ENCODE data around the gene NOA1. TPM values are rescaled to one million over a fixed set of nuclear protein-coding genes. Genes with fewer than 3 reads are reported as not detected.
A peak's percentile ranks its signal among the peaks of the same experiment; 100 is the strongest.

NOA1 gene
- total and polyA plus RNA-seq, 2 of the 8 experiments (the other 6 are each of a cell fraction or from before 2014, with no cell fraction given), result 24.3 to 28.1 TPM

DNA sequence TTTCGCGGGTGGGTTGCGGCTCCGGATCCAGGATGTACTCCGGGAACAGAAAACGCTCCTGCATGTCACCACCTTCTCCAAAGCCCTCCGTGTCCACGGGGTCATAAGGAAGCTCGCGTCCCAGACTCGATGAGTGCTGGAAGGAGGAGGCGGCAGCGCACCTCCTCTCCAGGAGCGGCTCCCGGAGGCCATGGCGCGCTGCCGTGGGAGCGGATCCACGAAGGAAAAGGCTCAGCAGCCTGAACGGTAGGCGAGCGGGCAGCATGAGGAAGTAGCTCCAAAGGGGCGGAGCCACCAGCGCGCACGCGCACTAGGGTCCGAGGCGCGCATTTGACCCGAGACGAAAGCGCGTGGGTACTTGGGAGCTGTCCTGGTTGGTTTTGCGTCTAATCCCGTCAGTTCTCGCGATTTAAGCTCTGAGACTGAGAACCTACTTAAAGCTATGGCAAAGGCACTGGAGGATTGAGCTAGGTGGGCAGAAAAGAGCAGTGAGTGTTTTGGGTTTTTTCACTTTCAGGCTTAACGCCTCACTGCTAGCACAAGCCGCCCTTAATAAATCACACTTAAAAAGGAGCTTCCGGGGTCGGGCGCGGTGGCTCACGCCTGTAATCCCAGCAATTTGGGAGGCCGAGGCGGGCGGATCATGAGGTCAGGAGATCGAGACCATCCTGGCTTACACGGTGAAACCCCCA lies at the start of gene NOA1 (continued):
- TF ChIP-seq CHD7 (IDR thresholded peaks at IDR 0.05; ENCODE audit: insufficient replicate concordance, low read length), result no peak
- peak; percentile 86 for TF ChIP-seq TAF1 (IDR thresholded peaks at IDR 0.05; ENCODE audit: low read depth, low read length)
- no peak for TF ChIP-seq EGR1 (IDR thresholded peaks at IDR 0.05; ENCODE audit: borderline replicate concordance, low read depth, low read length)
- no peak for TF ChIP-seq SP4 (IDR thresholded peaks at IDR 0.05; ENCODE audit: low read length)
- peak in 1 of 2 experiments; percentile 87; a peak in 2 of 3 replicates for TF ChIP-seq POLR2A (IDR thresholded peaks at IDR 0.05; ENCODE audit: control extremely low read depth in 1 of 2, low read depth in 2 of 2, low read length in 2 of 2)
- no peak for TF ChIP-seq RXRA (IDR thresholded peaks at IDR 0.05; ENCODE audit: insufficient read depth, low read depth, low read length)
- TF ChIP-seq MAX (IDR thresholded peaks at IDR 0.05), result peak; percentile 33; the same call in 1 of the 2 replicates
- TF ChIP-seq ASH2L (IDR thresholded peaks at IDR 0.05; ENCODE audit: low read length), result peak; percentile 8
- TF ChIP-seq JUN (IDR thresholded peaks at IDR 0.05; ENCODE audit: low read depth, low read length), result no peak
- TF ChIP-seq, protein P1, sequence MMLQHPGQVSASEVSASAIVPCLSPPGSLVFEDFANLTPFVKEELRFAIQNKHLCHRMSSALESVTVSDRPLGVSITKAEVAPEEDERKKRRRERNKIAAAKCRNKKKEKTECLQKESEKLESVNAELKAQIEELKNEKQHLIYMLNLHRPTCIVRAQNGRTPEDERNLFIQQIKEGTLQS (IDR thresholded peaks at IDR 0.05; ENCODE audit: insufficient read depth, low read depth, low read length), result no peak
- TF ChIP-seq SIX5 (IDR thresholded peaks at IDR 0.05; ENCODE audit: low read depth, low read length), result no peak

All from H1 (cell line).